HL-60/S4 treated with phorbol 12-myristate 13-acetate at 8.2 ng/mL for 4 days and 3 days (cell line): ENCODE measurements around the gene DIP2C.

Experiments used
- in situ Hi-C: fragments of 300-500 bp; cut with MboI; formaldehyde crosslinking; loops from 2 replicates; pipeline ENCODE4 v1.15.0; 2022; ENCODE audit warnings: low sequenced_read_pairs

DIP2C gene

DNA sequence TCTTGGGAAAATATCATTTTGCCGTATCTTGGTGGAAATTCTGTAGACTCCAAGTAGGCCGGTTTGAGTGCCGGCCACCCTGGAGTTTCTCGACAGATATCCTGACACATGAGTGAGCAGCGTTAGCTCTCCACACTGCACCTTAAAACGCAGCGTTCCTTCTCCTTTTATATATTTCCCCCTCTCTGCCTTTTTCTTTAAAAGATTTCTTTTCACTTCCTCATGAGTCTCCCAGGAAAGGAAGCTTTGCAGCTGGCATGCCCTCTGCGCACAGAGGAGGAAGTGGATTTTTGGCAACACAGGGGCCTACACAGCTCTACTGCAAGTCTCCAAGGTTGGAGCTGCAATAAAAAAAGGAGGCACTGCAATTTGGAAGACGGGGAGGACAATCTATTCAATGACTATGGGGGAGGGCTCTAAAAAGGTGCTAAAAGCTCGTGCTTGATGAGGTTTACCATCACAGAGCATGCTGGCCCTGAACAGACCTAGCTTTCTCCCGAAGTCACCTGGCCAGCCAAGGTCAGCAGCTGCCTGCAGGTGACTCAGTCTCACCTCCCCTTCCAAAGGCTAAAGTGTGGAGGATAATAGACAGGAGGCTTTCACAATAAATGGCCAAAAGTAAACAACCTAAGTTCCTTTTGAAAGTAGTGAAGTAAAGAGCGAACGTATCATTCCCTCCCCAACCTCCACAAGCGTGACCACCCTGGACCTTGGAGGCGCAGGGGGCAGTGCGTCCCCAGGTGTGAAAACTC is 301.4 kb downstream of the DIP2C start:
- in situ Hi-C loops, result no loop called here

DNA sequence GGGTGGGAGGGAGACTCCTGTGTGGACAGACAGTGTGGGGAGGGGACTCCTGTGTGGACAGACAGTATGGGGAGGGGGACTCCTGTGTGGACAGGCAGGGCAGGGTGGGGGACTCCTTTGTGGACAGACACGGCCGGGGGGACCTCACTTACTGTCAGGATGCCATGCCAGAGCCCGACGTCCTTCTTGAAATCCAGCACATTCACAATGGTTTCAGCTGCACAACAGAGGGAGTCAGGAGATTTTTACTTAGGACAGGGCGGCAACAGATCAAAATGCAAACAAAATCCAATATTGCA is 301.9 kb downstream of the DIP2C start:
- in situ Hi-C loops, result no loop called here

DNA sequence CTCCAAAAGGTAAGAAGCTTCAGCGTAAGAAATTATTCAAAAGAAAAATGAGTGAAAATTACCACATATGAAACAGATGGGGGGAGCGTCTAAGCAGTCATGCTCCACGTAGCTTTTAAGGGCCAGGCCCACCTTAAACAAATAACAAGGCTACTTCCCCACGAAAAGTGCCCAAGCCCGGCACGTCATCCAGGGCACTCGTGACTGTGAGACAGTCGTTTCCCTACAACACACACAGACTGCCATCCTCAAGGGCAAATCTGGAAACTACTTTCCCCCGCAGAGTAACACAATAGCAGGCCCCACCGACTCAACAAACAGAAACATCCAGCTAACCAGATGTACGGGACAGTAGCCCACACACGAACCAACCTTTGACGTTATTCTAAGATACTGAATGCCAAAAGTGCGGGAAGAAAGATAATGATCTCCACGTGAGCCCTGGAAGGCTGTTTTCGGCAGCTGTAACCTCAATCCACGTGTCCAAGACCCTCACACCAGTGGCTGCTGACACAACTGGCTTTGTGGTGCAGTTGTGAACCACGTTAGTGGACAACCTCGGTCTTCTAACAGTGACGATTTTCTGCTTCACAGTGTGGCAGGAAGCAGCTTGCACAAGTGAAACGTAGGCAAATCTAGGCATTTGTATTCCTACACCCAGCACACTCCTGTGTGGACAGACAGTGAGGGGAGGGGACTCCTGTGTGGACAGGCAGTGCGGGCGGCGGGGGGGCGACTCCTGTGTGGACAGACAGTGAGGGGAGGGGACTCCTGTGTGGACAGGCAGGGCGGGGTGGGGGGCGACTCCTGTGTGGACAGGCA is 302.5 kb downstream of the DIP2C start:
- in situ Hi-C loops, result no loop called here

DNA sequence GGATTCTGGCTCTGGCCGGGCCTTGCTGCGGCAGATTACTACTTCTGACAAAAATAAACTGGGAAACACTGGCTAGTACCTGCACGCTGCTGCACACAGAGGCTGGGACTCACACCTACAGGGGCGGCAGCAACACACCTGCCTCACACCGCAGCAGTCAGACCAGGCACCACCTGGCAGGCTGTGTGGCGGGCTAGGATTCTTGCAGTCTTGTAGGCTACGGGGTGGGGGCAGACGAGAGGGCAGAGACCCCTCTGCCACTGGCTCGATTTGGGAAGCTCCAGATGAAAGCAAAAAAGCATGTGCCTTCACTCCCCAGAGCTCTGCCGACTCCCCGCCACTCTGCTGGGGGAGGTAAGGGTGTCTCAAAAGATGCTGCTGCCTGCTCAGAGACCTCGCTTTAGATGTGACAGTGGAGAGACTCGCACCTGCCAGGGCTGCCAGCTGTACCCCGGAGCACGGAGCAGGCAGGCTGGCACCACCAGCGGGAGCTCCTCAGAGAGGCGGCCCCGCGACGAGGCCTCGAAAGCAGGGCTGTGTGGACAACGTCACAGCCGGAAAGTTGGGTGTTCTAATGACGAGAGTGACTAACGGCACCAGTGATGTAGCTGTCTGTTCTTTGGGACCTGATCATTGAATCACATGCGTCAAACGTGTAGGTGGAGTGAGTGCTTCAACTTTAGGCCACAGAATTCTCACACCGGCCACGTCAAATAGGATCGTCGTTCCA is 303.7 kb downstream of the DIP2C start:
- in situ Hi-C loops, result no loop called here

DNA sequence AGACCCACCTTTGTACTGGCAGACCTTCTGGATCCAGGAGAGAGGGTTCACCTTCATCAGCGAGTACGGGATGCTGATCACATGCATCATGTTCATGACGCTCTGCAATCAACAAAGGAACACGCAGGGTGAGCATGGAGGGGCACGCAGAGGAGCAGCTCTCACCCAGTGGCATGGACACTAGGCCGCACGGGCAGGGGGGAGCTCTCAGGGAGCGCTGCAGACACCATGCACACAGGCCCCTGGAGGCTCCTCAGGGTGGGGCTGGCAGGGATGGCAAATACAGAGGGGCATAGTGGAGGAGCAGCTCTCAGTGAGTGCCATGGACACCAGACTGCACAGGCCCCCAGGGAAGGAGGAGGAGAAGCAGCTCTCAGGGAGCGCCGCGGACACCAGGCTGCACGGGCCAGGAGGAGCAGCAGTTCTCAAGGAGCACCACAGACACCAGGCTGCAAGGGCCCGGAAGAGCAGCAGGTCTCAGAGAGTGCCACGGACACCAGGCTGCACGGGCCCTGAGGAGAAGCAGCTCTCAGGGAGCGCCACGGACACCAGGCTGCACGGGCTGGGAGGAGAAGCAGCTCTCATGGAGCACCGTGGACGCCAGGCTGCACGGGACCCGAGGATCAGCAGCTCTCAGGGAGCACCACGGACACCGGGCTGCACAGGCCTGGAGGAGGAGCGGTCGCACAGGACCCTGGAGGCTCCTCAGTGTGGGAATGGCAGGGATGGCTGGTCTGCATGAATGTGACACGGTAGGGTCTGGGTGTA is 304.7 kb downstream of the DIP2C start:
- in situ Hi-C loops, result no loop called here

DNA sequence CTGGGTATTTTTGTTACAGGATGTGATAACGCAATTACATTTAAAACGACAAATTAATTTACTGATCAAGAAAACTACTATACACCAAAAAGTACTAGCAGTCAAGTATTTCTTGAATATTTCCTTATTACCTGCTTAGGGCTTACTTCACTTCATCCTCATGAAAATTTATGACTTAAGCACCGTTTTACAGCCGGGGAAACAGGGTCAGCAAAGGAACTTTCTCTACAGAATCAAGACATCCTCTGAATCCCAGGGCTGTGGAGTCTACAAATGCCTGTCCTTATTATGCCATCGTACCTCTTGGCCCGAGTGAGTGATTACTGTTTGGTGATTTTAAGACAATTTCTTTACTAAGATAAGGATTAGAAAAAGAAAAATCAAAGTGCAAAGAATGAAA is 305.9 kb downstream of the DIP2C start:
- in situ Hi-C loops, result no loop called here

DNA sequence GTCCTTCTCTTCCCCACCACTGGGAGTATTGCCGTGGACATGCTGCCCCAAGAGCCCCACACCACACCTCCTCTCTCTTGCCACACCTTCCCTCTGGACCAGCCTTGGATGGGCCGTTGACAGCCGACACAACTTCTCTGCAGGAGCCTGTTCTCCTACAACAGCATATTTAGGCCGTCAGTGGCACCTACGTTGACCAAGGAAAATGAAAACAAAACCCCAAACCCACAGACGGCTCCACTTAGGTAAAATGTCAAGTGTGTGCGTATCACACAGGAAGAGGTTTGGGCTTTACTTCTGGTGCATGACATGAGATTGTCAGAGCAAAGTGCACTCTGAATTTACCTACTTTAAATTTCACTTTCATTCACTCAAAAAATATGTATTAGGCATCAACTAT is 307.7 kb downstream of the DIP2C start:
- in situ Hi-C loops, result no loop called here

DNA sequence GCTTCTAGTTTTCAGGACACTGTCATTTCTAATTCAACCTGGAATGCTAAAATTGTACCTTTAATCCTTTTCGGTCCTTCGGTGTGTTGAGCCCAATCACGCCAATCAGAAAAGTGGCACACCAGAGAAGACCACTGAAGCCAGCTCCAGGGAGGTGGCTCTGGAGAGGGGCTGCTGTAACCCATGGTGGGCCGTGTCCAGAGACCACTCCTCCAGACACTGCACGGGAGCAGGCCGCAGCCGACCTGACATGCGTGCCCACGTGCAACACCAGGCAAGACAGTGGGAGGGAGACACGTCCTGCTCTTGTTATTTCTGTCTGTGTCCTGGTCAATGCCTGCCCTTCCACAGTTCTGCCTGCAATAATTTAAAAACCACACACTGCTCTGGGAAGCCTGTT is 308.1 kb downstream of the DIP2C start:
- in situ Hi-C loops, result no loop called here

DNA sequence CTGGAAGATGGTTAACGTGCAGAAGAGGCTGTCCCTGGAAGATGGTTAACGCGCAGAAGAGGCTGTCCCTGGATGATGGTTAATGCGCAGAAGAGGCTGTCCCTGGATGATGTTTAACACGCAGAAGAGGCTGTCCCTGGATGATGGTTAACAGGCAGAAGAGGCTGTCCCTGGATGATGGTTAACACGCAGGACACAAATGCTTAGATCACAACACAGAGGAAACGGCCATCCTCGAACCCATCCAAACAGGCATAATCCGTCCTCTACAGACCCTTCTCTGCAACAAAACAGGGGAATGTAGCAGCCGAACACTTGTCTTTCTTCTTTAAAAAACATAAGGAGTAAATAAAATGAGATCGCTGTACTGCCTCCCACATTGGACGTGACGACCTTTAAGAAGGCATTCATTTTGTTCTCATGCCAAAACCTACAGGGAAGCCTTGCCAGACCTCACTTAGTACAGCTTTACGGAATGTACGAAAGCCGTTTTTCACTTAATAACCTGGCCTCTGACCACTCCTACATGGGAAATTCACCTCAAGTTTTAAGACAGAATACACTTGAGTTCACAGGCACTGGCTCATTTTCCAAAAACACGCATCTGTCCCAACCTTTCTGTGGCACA is 309.0 kb downstream of the DIP2C start:
- in situ Hi-C loops, result no loop called here

DNA sequence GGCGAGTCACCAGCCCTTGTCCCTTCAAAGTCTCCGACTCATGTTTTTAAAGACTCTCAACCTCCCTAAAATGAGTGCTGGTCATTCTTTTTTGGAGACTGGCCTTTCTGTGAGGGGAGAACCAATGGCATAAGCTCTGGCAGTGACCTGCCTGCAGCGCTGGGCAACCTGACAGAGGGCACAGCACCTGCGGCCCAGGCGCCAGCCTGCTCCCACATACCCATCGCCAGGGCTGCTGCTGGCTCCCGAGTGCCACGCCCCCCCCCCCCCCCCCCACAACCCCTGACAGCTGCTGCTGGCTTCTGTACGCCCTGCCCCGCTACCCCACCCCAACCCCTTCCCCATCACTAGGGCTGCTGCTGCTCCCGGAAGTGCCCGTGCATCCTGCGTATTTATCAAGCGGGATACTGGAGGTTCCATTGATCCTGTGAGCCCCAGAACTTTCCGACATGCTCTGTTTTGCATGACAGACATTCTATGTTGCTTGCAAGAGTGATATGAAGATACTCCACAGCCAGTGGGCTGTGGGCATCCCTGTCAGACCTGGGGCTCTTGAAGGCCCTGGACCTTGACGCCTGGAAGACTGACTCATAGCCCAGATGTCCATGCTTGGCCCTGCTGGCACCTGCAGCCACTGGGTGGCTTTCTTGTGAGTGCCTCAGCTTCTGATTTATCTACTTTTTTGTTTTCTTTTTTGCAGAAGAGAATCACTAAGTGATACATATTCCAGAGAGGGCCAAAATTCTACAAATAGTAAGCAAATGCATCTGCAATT is 310.4 kb downstream of the DIP2C start:
- in situ Hi-C loops, result no loop called here

DNA sequence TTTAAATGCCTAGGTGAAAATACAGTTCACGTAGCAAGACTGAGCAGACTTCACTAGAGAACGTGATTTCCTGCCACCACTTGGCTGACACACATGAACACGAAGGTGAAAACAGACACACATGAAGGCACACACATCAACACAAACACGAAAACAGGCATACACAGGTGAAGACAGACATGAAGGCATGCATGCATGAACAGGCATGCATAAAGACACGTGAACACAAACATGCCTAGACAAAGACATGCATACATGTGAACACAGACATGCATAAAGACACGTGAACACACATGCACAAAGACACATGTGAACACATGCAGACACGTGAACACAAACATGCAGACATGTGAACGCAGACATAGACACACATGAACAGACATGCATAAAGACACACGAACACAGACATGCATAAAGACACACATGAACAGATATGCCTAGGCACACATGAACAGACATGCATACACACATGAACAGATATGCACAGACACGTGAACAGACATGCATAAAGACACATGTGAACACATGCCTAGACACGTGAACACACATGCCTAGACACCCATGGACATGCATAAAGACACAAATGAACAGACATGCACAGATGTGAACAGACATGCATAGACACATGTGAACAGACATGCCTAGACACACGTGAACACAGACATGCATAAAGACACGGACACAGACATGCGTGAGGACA is 311.1 kb downstream of the DIP2C start:
- in situ Hi-C loops, result no loop called here

DNA sequence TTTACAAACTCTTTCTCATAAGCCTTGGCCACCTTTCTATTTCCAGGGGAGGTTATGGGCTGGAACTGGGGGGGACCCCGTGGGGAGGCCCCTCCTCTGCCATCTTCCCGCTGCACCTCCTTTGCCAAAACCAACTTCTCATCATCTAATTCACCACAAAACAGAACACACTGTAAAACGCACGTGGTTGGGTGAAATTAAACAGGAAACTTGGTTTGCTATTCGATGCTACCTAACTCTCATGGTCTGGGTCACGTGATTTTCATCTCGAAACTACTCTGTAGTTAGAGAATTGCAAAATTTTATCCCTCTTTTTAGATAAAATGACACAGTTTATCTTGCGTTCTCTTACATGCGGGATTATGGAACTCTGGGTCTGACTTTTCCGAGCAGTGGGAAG is 312.2 kb downstream of the DIP2C start:
- in situ Hi-C loops, result no loop called here

DNA sequence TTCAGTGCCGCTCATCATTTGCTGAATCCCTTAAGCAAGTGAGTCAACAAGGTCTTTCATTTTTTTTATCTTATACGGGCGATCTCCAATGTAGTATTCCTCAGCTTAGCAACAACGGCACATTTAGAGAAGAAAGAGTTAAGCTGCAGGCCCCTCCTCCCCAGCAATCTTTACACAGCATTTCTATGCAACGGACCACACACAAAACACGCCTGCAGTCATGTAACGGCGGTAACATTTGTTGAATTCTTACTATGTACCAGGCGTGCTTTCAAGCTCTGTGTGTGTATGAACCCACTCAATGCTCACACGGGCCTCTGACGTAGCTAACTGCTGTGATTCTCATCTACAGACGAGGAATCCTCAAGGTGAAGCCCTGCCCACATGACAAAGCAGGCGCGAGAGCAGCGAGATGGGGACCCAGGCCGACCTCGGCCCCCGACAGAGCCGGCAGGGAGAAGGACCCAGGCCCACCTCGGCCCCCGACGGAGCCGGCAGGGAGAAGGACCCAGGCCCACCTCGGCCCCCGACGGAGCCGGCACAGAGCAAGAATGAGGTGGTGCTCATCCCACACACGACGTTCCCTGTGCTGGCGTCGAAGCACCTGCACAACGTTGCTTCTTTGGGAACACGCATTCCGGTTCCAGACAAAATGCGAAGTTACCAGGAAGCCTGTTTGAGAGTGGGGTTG is 313.5 kb downstream of the DIP2C start:
- in situ Hi-C loops, result no loop called here

DNA sequence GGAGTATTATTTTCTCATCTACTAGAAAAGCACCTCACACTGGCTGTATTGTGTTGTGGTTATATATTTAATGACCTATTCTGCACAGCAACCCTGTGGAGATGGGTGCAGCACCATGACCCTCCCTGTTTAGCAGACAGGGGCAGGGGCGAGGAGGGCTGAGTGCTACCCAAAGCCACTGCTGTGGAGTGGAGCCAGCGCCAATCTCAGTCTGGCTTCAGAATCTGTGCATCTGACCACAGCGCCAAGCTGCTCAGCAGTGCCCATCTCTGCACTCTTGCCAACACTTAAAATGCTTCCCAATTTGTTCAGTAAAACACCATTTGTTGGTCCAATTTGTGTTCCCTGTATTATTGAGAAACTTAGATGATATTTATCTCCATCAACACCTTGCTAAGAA is 315.1 kb downstream of the DIP2C start:
- in situ Hi-C loops, result no loop called here

DNA sequence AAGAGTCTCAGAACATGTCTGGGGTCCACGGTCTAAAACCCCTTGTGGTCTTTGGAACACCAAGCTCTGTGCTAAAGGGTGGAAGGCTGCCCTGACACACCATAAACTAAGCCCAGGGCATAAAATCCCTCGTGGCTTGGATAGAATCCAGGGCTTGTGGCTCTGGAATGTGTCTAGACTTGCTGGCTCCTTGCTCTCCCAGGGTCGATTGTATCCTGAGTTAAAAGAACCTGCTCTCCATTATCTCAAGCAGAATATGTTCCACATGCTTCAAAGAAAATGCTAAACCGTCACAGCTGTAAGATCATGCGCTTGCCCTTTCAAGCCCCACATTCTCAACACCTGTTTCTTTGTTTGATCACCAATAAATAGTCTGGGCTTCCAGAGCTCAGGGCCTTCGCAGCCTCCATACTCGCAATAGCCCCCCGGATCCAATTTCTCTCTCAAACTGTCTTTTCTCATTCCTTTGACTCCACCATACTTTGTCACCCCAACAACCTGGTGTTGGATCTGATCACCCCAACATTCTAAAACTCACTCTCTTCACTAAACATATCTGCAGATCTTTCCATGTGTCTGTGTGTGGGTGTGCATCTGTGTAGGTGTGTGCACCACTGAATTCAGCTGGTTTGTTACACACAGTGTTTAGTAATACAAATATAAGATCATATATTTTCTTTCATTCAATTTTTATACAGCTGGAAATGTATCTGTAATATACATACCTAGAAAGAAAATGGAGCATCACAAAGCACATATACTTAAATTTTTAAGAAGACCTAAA is 315.8 kb downstream of the DIP2C start:
- in situ Hi-C loops, result no loop called here

DNA sequence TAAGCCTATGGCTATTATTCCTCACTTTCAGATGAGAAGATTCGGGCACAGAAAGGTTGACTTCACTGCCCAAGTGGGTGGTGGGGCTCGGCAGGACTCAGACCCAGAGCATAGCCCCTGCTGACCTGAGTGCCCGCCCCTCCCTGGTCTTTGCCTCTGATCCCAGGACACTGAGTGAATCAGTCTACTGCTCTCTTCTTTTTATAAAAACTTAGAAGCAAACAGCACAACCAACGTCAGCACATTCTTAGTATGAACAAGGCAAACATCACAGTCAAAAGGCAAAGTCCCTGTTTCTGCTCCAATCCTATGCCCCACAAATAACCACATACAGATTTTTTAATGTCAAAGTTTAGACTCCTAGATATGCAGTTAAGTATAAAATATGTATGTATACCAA is 316.5 kb downstream of the DIP2C start:
- in situ Hi-C loops, result no loop called here

DNA sequence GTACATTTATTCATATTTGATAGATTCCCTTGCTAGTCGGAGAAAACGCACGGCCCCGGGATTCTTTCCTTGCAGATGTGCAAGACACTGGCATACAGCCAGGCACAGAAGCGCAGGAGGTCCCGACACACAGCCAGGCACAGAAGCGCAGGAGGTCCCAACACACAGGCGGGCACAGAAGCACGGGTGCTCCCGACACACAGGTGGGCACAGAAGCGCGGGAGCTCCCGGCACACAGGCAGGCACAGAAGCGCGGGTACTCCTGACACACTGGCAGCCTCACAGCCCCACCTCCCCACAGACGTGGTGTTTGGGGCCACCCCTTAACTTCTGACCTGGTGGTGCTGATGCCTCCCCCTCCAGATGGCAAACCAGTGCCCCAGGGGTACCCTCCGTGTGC is 316.9 kb downstream of the DIP2C start:
- in situ Hi-C loops, result no loop called here

DNA sequence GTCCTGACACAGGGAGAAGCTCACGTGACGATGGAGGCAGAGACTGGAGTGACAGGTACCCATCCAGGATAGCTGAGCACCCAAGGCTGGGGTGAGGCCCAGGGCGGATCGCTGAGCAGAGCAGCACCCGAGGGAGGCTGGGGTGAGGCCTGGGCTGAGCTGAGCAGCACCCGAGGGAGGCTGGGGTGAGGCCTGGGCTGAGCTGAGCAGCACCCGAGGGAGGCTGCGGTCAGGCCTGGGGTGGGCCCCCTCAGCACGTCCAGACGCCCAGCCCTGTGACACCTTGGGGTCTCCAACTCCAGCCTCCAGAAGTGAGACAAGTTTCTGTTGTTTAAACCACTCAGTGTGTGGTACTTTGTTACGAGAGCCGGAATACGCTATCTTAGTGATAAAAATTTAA is 318.0 kb downstream of the DIP2C start:
- in situ Hi-C loops, result no loop called here
